Thyroid gland (tissue), 4 donors: ENCODE data around the gene COPB1. TPM values are rescaled to one million over a fixed set of nuclear protein-coding genes. Genes with fewer than 3 reads are reported as not detected.

Source experiments
- DNase-seq, 2 donors: peaks; one replicate each; pipeline ENCODE4 v3.0.0-alpha.2; 2019
- H3K27ac ChIP-seq, 3 donors: fragments of 200-600 bp; sonication (generic); 1 replicate in 2 of 3; 2 replicates in 1 of 3; pipeline ENCODE4 v1.5.1; 2016 to 2019; ENCODE audit warnings: mild to moderate bottlenecking in 1 of 3, moderate library complexity in 1 of 3
- H3K27me3 ChIP-seq: fragments of 200-600 bp; sonication (generic); one replicate; pipeline ENCODE4 v1.5.1; 2019
- H3K36me3 ChIP-seq, 2 donors: fragments of 200-600 bp; sonication (generic); one replicate each; pipeline ENCODE4 v1.5.1; 2016 to 2019
- H3K4me1 ChIP-seq, 2 donors: fragments of 200-600 bp; sonication (generic); one replicate each; pipeline ENCODE4 v1.5.1; 2017 to 2019
- H3K4me3 ChIP-seq, 3 donors: fragments of 200-600 bp; sonication (generic); replicated peaks in 1 of 3; 1 replicate in 2 of 3; 2 replicates in 1 of 3; pipeline ENCODE4 v1.5.1; 2016; ENCODE audit warnings: mild to moderate bottlenecking in 1 of 3
- H3K9me3 ChIP-seq: fragments of 200-600 bp; sonication (generic); one replicate; pipeline ENCODE4 v1.5.1; 2017
- POLR2A ChIP-seq, 2 donors: fragments of 450-650 bp; IDR thresholded peaks; one replicate each; pipeline ENCODE4 v1.6.1; 2017; ENCODE audit warnings: antibody characterized with exemption in 2 of 2, mild to moderate bottlenecking in 2 of 2, moderate library complexity in 1 of 2
- WGBS, 2 donors: methylation state at CpG; one replicate each; pipeline ENCODE4 v1.1.5; 2017; 5-methylcytosine and 5-hydroxymethylcytosine counted together
- intact Hi-C: fragments of 100-400 bp; cut with DNase I; formaldehyde crosslinking; loops from one replicate; pipeline ENCODE4 v1.15.1; 2023
- total RNA-seq, 4 donors: library from RNA; depleted of rRNA; stranded (reverse); fragments of >200 nt; gene quantifications; one replicate each; pipeline ENCODE4 v1.2.3, GENCODE V29; 2016
- TF ChIP-seq, protein P1 (sequence below), 6 experiments: fragments of 200-600 bp in 3 of 6; fragments of 450-650 bp in 3 of 6; sonication (generic) in 3 of 6; IDR thresholded peaks; one replicate each; pipeline ENCODE4 v1.5.1; 2016 to 2019; ENCODE audit warnings: antibody characterized with exemption in 6 of 6, mild to moderate bottlenecking in 2 of 6, inconsistent platforms in 1 of 6, moderate library complexity in 1 of 6

COPB1 gene
- total RNA-seq, 4 donors from 2014 or later = 124 to 189 (median 164) TPM

DNA sequence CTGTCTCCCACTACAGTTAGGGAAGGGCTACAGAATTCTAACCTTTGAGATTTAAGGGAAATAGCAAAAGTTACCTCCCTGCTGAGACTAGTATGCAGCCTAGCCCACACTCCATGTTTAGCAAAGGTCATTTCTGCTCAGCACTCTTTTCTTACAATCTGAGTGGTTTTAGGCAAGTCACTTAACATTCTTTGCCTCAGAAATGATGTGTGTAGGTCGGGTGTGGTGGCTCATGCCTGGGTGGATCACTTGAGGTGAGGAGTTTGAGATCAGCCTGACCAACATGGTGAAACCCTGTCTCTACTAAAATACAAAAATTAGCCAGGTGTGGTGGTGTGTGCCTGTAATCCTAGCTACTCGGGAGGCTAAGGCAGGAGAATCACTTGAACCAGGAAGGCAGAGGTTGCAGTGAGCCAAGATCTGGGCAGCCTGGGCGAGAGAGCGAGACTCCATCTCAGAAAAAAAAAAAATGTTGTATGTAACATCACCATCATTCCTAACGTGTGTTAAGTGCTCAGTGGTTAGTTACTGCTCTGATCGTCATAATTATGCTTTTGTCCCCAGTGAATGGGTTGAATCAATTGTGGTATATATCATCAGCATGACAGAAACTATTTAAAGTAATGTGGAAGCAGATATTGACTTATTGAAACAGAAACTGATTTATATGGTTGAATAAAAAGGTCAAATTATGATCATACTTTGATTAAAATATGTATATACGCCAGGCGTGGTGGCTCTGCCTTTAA lies 55.0 kb downstream of the COPB1 start:
- no peaks in the 10 kb centered on the region for H3K36me3 ChIP-seq
- H3K4me1 ChIP-seq = no peaks in the 10 kb centered on the region
- H3K9me3 ChIP-seq = no peaks in the 10 kb centered on the region
- no peak for TF ChIP-seq POLR2A (IDR thresholded peaks at IDR 0.05)
- TF ChIP-seq, protein P1, sequence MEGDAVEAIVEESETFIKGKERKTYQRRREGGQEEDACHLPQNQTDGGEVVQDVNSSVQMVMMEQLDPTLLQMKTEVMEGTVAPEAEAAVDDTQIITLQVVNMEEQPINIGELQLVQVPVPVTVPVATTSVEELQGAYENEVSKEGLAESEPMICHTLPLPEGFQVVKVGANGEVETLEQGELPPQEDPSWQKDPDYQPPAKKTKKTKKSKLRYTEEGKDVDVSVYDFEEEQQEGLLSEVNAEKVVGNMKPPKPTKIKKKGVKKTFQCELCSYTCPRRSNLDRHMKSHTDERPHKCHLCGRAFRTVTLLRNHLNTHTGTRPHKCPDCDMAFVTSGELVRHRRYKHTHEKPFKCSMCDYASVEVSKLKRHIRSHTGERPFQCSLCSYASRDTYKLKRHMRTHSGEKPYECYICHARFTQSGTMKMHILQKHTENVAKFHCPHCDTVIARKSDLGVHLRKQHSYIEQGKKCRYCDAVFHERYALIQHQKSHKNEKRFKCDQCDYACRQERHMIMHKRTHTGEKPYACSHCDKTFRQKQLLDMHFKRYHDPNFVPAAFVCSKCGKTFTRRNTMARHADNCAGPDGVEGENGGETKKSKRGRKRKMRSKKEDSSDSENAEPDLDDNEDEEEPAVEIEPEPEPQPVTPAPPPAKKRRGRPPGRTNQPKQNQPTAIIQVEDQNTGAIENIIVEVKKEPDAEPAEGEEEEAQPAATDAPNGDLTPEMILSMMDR (IDR thresholded peaks at IDR 0.05) = no peak
- no peak overlapping the region for H3K4me3 ChIP-seq
- WGBS, 2 donors = 88% methylated on average over 8 of the region's 8 CpGs
- no peak for DNase-seq
- intact Hi-C loops = no loop called here
- H3K27me3 ChIP-seq = no peaks in the 10 kb centered on the region
- no peak overlapping the region for H3K27ac ChIP-seq

DNA sequence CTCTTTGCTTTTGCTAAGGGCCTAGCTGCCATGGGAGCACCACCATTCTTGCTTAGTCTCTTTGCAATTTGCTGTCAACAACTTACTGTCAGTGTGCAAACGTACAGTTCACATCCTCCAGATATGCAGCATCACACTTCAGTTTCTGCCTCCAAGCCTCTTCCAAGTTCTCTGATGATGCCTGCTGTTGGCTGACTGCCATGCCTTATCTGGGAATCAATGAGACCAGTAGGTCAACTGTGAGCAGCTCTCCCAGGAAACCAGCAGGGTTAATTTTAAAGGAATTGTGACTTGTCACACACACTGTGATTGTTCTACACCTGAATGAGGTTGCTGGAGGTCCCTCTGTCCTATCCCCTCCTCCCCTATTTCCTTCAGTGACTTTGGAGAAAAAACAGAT lies 56.0 kb downstream of the COPB1 start:
- no peak for TF ChIP-seq POLR2A (IDR thresholded peaks at IDR 0.05)
- TF ChIP-seq, protein P1 (IDR thresholded peaks at IDR 0.05) = no peak
- Histone ChIP-seq H3K27me3 (no peaks in the 10 kb centered on the region), H3K36me3 (no peaks in the 10 kb centered on the region), H3K9me3 (no peaks in the 10 kb centered on the region), H3K4me1 (no peaks in the 10 kb centered on the region), H3K27ac (no peak overlapping the region), H3K4me3 (no peak overlapping the region)
- 65 to 76% methylated on average over 1 of the region's 1 CpG for WGBS, 2 donors
- no peak for DNase-seq
- intact Hi-C loops = no loop called here

DNA sequence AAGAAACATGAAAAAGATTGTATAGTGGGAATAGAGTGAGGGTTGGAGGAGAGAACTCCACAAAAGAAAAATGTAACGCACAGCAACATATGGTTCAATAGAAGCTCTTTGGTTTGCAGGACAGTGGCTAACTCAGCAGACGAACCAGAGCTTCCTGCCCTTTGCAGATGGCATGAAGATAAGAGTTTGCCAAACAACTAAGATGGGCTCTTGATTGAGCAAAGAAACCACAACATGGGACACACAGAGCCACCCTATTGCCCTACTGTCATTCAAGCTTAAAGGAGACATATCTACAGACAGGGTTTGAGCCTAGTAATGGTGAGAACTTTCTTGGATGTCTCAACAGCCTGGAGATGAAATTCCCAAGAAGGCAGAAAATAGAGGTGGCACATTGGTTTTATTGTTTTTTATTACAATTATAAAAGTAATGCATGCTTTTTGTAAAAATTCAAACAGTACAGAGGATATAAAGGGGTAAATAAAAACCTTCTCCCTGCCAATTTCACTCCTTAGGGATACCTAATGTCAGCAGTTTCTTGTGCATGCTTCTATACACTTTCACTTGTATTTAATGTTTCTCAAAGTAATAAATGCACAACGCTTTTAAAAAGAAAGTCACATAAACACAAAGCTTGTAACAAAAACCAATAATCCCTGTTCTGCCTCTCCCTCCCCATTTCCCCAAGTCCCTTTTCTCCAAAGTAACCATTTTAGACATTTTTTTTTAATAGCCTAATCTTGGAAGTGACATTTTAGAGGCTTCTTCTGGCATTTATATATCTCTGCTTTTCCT lies 63.7 kb downstream of the COPB1 start:
- no peak for DNase-seq
- intact Hi-C loops = no loop called here
- Histone ChIP-seq H3K36me3 (no peaks in the 10 kb centered on the region), H3K27ac (no peak overlapping the region), H3K9me3 (no peaks in the 10 kb centered on the region), H3K4me1 (no peaks in the 10 kb centered on the region), H3K4me3 (no peak overlapping the region), H3K27me3 (no peaks in the 10 kb centered on the region)
- WGBS, 2 donors = 79 to 82% methylated on average over 3 of the region's 3 CpGs
- TF ChIP-seq POLR2A (IDR thresholded peaks at IDR 0.05) = no peak
- TF ChIP-seq, protein P1 (IDR thresholded peaks at IDR 0.05) = no peak

DNA sequence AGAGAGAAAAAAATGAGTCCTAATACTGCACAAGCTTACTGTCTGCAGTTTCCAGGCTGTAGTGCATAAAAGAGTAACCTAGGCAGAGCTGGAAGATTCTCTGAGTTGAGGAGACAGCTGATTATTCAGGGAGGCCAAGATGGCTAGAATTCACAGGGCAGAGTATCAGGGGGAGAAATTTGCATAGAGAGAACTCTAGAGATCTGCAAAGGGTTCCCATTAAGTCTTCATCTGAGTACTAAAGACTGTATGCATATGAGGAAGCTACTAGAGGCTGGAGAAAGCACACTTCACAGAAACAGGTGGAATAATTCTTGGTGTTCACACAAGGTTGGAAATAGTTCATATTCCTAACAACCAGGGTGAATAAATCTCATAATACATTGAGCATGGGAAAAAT lies 74.0 kb downstream of the COPB1 start:
- H3K9me3 ChIP-seq = no peaks in the 10 kb centered on the region
- no peaks in the 10 kb centered on the region for H3K27me3 ChIP-seq
- H3K4me3 ChIP-seq = no peak overlapping the region
- intact Hi-C loops = no loop called here
- H3K27ac ChIP-seq = no peak overlapping the region
- H3K4me1 ChIP-seq = peaks cover 0 to 14% of the 10 kb centered on the region in 2 donors
- TF ChIP-seq POLR2A (IDR thresholded peaks at IDR 0.05) = no peak
- TF ChIP-seq, protein P1 (IDR thresholded peaks at IDR 0.05) = no peak
- H3K36me3 ChIP-seq = no peaks in the 10 kb centered on the region
- DNase-seq = no peak

DNA sequence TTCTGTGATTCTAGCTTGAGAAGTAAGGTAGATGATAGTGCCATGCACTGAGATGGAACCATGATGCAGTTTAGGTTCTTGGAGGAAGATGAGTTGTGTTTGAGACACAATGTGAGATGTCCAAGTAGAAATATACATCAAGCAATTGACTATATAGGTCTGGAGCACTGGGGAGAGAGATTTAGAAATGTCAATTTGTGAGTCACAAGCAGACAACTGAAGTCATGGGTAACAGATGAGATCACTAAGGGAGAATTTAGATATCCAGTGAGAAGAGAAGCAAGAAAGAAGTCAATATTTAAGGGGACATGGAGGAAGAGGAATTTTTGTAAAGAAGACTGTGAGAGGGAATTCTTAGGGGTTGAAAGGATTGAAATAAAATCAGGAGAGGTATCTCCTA lies 75.5 kb downstream of the COPB1 start:
- H3K27me3 ChIP-seq = no peaks in the 10 kb centered on the region
- no peaks in the 10 kb centered on the region for H3K9me3 ChIP-seq
- H3K4me1 ChIP-seq = peaks cover 0 to 14% of the 10 kb centered on the region in 2 donors
- intact Hi-C loops = no loop called here
- DNase-seq = no peak
- no peaks in the 10 kb centered on the region for H3K36me3 ChIP-seq
- no peak overlapping the region for H3K27ac ChIP-seq
- no peak overlapping the region for H3K4me3 ChIP-seq
- TF ChIP-seq POLR2A (IDR thresholded peaks at IDR 0.05) = no peak
- TF ChIP-seq, protein P1 (IDR thresholded peaks at IDR 0.05) = no peak
